Activated B cell treated with CpG ODN at 0.5 μM for 24 hours (primary cell): Measurements from ENCODE around the gene IRF8. TPM values are rescaled to one million over a fixed set of nuclear protein-coding genes. Genes with fewer than 3 reads are reported as not detected.
A peak's percentile ranks its signal among the peaks of the same experiment; 100 is the strongest.

Experiments
- ATAC-seq: fragments of 200-7000 bp; cut with Tn5 transposase; one replicate; pipeline ENCODE4 v1.10.0; 2021; ENCODE audit warnings: low read depth, mild to moderate bottlenecking, moderate library complexity
- CTCF ChIA-PET: fragments of 350-600 bp; sonication (Branson Sonifier 250); formaldehyde crosslinking; loops from one replicate; lab custom pipeline; 2021; ENCODE audit warnings: antibody characterized with exemption; lab: Charles Lee
- POLR2A ChIA-PET: fragments of 350-600 bp; sonication (Branson Sonifier 250); formaldehyde crosslinking; loops from one replicate; lab custom pipeline; 2021; ENCODE audit warnings: antibody characterized with exemption; lab: Charles Lee
- DNase-seq: peaks from one replicate; pipeline ENCODE4 v3.0.0; 2022
- H3K27ac Mint-ChIP-seq: one replicate; pipeline ENCODE4 v1.8.0; 2020; ENCODE audit warnings: mixed read lengths
- H3K27me3 Mint-ChIP-seq: one replicate; pipeline ENCODE4 v1.8.0; 2021; ENCODE audit warnings: mixed read lengths
- H3K36me3 Mint-ChIP-seq: one replicate; pipeline ENCODE4 v1.8.0; 2021; ENCODE audit warnings: low read depth, mixed read lengths
- H3K4me1 Mint-ChIP-seq: one replicate; pipeline ENCODE4 v1.8.0; 2021; ENCODE audit warnings: mixed read lengths
- H3K4me3 Mint-ChIP-seq: one replicate; pipeline ENCODE4 v1.8.0; 2020; ENCODE audit warnings: mild to moderate bottlenecking, mixed read lengths
- H3K9me3 Mint-ChIP-seq: one replicate; pipeline ENCODE4 v1.8.0; 2020; ENCODE audit warnings: mixed read lengths
- intact Hi-C: fragments of 100-400 bp; cut with micrococcal nuclease; formaldehyde crosslinking; loops from one replicate; pipeline ENCODE4 v1.15.1; 2024
- total RNA-seq: library from RNA; stranded (reverse); gene quantifications from 2 replicates; pipeline ENCODE4 v1.2.3, GENCODE V29; 2022
- TF ChIP-seq, protein P1 (sequence below): fragments of 200-600 bp; IDR thresholded peaks from one replicate; pipeline ENCODE4 v1.8.0; 2022; ENCODE audit warnings: antibody characterized with exemption, mild to moderate bottlenecking

Gene IRF8
- total RNA-seq, 1 donor from 2014 or later = 248 TPM

- ATAC-seq = no peak
- POLR2A ChIA-PET = no interaction called here
- Mint-ChIP-seq H3K4me1 (peaks cover 46% of the 10 kb centered on the region), H3K27me3 (no peaks in the 10 kb centered on the region), H3K27ac (peak overlapping the region; percentile 8), H3K4me3 (no peak overlapping the region), H3K9me3 (no peaks in the 10 kb centered on the region), H3K36me3 (no peaks in the 10 kb centered on the region)
- no peak for DNase-seq
- intact Hi-C loops = no loop called here
- TF ChIP-seq, protein P1, sequence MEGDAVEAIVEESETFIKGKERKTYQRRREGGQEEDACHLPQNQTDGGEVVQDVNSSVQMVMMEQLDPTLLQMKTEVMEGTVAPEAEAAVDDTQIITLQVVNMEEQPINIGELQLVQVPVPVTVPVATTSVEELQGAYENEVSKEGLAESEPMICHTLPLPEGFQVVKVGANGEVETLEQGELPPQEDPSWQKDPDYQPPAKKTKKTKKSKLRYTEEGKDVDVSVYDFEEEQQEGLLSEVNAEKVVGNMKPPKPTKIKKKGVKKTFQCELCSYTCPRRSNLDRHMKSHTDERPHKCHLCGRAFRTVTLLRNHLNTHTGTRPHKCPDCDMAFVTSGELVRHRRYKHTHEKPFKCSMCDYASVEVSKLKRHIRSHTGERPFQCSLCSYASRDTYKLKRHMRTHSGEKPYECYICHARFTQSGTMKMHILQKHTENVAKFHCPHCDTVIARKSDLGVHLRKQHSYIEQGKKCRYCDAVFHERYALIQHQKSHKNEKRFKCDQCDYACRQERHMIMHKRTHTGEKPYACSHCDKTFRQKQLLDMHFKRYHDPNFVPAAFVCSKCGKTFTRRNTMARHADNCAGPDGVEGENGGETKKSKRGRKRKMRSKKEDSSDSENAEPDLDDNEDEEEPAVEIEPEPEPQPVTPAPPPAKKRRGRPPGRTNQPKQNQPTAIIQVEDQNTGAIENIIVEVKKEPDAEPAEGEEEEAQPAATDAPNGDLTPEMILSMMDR = no peak
- CTCF ChIA-PET = no interaction called here
These were observed 71.8 kb downstream of the IRF8 start for GRCh38 chr16:85970738-85971137.

Other genes starting within 250 kb of the IRF8 start
- 6.0 and 6.8 TPM in 2 replicates for gene GINS2, start 210.2 kb upstream of the IRF8 start, total RNA-seq
- gene C16orf74, start 148.1 kb upstream of the IRF8 start, total RNA-seq = 16.1 and 18.3 TPM in 2 replicates
- gene EMC8, start 99.6 kb upstream of the IRF8 start, total RNA-seq = 27.8 and 29.0 TPM in 2 replicates
- gene COX4I1, start 99.5 kb upstream of the IRF8 start, total RNA-seq = 578 TPM in 2 replicates